DOHH2 (cell line): Measurements from ENCODE around the gene ABLIM3.

Experiments used
- H3F3A ChIP-seq: fragments of 200-600 bp; sonication (generic), shearing (Covaris generic); 2 replicates; pipeline ENCODE4 v1.6.0; 2016; ENCODE audit warnings: antibody characterized with exemption, mild to moderate bottlenecking; ENCODE audit not compliant: control insufficient read depth, insufficient read depth
- H3K27ac ChIP-seq: fragments of 200-600 bp; sonication (generic); 2 replicates; pipeline ENCODE4 v1.5.1; 2014; ENCODE audit warnings: low read depth, mild to moderate bottlenecking, low read length, moderate library complexity
- H3K27me3 ChIP-seq: fragments of 200-600 bp; sonication (generic); 2 replicates; pipeline ENCODE4 v1.6.1; 2014; ENCODE audit warnings: mild to moderate bottlenecking, low read length, mixed read lengths; ENCODE audit not compliant: control insufficient read depth
- H3K36me3 ChIP-seq: fragments of 200-600 bp; sonication (generic); 2 replicates; pipeline ENCODE4 v1.6.1; 2014; ENCODE audit warnings: mild to moderate bottlenecking, low read length, moderate library complexity, mixed read lengths; ENCODE audit not compliant: control insufficient read depth
- H3K4me1 ChIP-seq: fragments of 200-600 bp; sonication (generic); 2 replicates; pipeline ENCODE4 v1.6.1; 2014; ENCODE audit warnings: mild to moderate bottlenecking, low read length, mixed read lengths; ENCODE audit not compliant: control insufficient read depth
- H3K4me2 ChIP-seq: fragments of 200-600 bp; sonication (generic); 2 replicates; pipeline ENCODE4 v1.6.0; 2014; ENCODE audit warnings: mild to moderate bottlenecking, low read length, moderate library complexity
- H3K4me3 ChIP-seq: fragments of 200-600 bp; sonication (generic); 2 replicates; pipeline ENCODE4 v1.5.1; 2014; ENCODE audit warnings: mild to moderate bottlenecking, low read length, mixed read lengths
- H3K79me2 ChIP-seq: fragments of 200-600 bp; sonication (generic); 2 replicates; pipeline ENCODE4 v1.6.1; 2014; ENCODE audit warnings: mild to moderate bottlenecking, low read length, mixed read lengths; ENCODE audit not compliant: control insufficient read depth
- H3K9me2 ChIP-seq: fragments of 200-600 bp; sonication (generic); replicated peaks from 2 replicates; pipeline ENCODE4 v1.6.1; 2014; ENCODE audit warnings: mild to moderate bottlenecking, low read length, mixed read lengths; ENCODE audit not compliant: control insufficient read depth
- H3K9me3 ChIP-seq: fragments of 200-600 bp; sonication (generic); 2 replicates; pipeline ENCODE4 v1.6.1; 2014; ENCODE audit warnings: antibody characterized with exemption, low read length, mixed read lengths; ENCODE audit not compliant: control insufficient read depth, insufficient read depth
- H4K20me1 ChIP-seq: fragments of 200-600 bp; sonication (generic); 2 replicates; pipeline ENCODE4 v1.6.0; 2014; ENCODE audit warnings: low read depth, mild to moderate bottlenecking, antibody characterized with exemption, low read length, moderate library complexity; ENCODE audit not compliant: control insufficient read depth, insufficient read depth
- CTCF ChIP-seq: fragments of 200-600 bp; sonication (generic); IDR thresholded peaks from one replicate; pipeline ENCODE4 v1.5.1; 2014; ENCODE audit warnings: antibody characterized with exemption, mild to moderate bottlenecking, low read depth, low read length; ENCODE audit not compliant: poor library complexity, severe bottlenecking
- EZH2phosphoT487 ChIP-seq: fragments of 200-600 bp; sonication (generic); IDR thresholded peaks from 2 replicates; pipeline ENCODE4 v1.6.1; 2017; ENCODE audit warnings: borderline replicate concordance, mild to moderate bottlenecking, antibody characterized with exemption, low read length, moderate library complexity, mixed read lengths

Gene ABLIM3

GRCh38 chr5:149247726-149248125, 106.4 kb downstream of the ABLIM3 start:
- H3K27me3 ChIP-seq, result peaks cover 13% of the 10 kb centered on the region
- H3K36me3 ChIP-seq, result no peaks in the 10 kb centered on the region

GRCh38 chr5:149251546-149251945, 110.3 kb downstream of the ABLIM3 start:
- no peaks in the 10 kb centered on the region; the same call in 1 of the 2 replicates for H4K20me1 ChIP-seq
- TF ChIP-seq EZH2phosphoT487 (no peak), CTCF (no peak)
- H3K4me1 ChIP-seq, result no peaks in the 10 kb centered on the region
- no peaks in the 10 kb centered on the region for H3F3A ChIP-seq
- no peaks in the 10 kb centered on the region for H3K79me2 ChIP-seq
- no peaks in the 10 kb centered on the region for H3K9me3 ChIP-seq
- H3K27me3 ChIP-seq, result peaks cover 15% of the 10 kb centered on the region
- H3K4me3 ChIP-seq, result no peak overlapping the region
- H3K9me2 ChIP-seq, result no peaks in the 10 kb centered on the region
- no peaks in the 10 kb centered on the region for H3K36me3 ChIP-seq
- no peak overlapping the region for H3K4me2 ChIP-seq
- no peak overlapping the region for H3K27ac ChIP-seq

More at GRCh38 chr5:149247726-149248125, 106.4 kb downstream of the ABLIM3 start:
- no peak for TF ChIP-seq CTCF
- no peak for TF ChIP-seq EZH2phosphoT487
- no peak overlapping the region for H3K27ac ChIP-seq
- no peak overlapping the region for H3K4me2 ChIP-seq
- H4K20me1 ChIP-seq, result no peaks in the 10 kb centered on the region; the same call in 1 of the 2 replicates
- no peaks in the 10 kb centered on the region for H3K9me3 ChIP-seq
- H3K4me3 ChIP-seq, result no peak overlapping the region
- H3F3A ChIP-seq, result no peaks in the 10 kb centered on the region
- no peaks in the 10 kb centered on the region for H3K79me2 ChIP-seq
- H3K4me1 ChIP-seq, result no peaks in the 10 kb centered on the region
- no peaks in the 10 kb centered on the region for H3K9me2 ChIP-seq

GRCh38 chr5:149254506-149254905, 113.2 kb downstream of the ABLIM3 start:
- H4K20me1 ChIP-seq, result no peaks in the 10 kb centered on the region
- H3K4me3 ChIP-seq, result no peak overlapping the region
- H3K27me3 ChIP-seq, result peaks cover 24% of the 10 kb centered on the region
- no peaks in the 10 kb centered on the region for H3K9me2 ChIP-seq
- TF ChIP-seq EZH2phosphoT487, result no peak
- no peak for TF ChIP-seq CTCF
- H3K4me2 ChIP-seq, result no peak overlapping the region
- H3K27ac ChIP-seq, result no peak overlapping the region
- no peaks in the 10 kb centered on the region for H3K9me3 ChIP-seq
- H3F3A ChIP-seq, result no peaks in the 10 kb centered on the region
- no peaks in the 10 kb centered on the region for H3K36me3 ChIP-seq
- H3K4me1 ChIP-seq, result no peaks in the 10 kb centered on the region
- no peaks in the 10 kb centered on the region for H3K79me2 ChIP-seq
